ENCODE results near the gene CDT1. TPM values are rescaled to one million over a fixed set of nuclear protein-coding genes. Genes with fewer than 3 reads are reported as not detected.

The CDT1 gene
- total and polyA plus RNA-seq, 2 donors (not counting 1 experiment from before 2014, with no cell fraction given): 1.3 to 3.6 TPM

DNA sequence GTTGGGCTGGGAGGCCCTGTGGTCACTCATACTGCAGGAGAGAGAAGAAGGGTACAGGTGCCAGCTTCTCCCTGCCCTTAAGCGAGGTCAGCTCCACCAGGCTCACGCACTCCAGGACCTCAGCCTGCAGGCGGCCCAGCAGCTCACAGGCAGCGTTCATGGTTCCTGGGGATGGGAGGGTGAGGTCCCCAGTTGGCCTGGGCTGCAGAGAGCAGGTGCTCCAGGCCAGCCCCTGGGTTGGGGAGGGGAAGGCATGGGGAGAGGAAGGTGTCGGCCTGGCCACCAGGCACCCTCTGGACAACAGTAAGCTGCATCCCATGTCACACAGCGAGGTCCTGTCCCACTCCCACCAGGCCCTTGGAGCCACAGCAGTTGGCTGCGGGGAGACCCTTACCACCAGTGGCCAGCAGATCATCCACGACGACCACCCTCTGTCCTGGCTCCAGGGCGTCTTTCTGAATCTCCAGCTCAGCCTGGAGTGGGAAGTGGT is 6.1 kb downstream of the CDT1 start:
- H3K4me3 ChIP-seq (replicated peaks in 1 of 4; ENCODE audit: control extremely low read depth in 1 of 4, insufficient read depth in 1 of 4, low read depth in 3 of 4, low read length in 4 of 4): peak overlapping the region in 1 of 4 experiments; percentile 73
- H3K27me3 ChIP-seq (ENCODE audit: control insufficient read depth, insufficient read depth, low read length): no peaks in the 10 kb centered on the region
- peaks cover 29% of the 10 kb centered on the region for H3K79me2 ChIP-seq (ENCODE audit: control insufficient read depth, insufficient read depth, low read length)
- no peaks in the 10 kb centered on the region for H3K9me3 ChIP-seq (ENCODE audit: control insufficient read depth, insufficient read depth, low read depth, low read length)
- H3K27ac ChIP-seq (ENCODE audit: insufficient read depth, low read length): peak overlapping the region; percentile 14
- TF ChIP-seq EZH2 (IDR thresholded peaks at IDR 0.05; ENCODE audit: low read length, missing control alignments): no peak
- TF ChIP-seq CTCF (conservative IDR thresholded peaks at IDR 0.05 in 1 of 2, IDR thresholded peaks at IDR 0.05 in 1 of 2; ENCODE audit: low read depth in 1 of 2, low read length in 2 of 2): no peak
- peak overlapping the region; percentile 77 for H3K4me2 ChIP-seq (ENCODE audit: extremely low read depth, insufficient read depth, low read length)
- no peak for DNase-seq (ENCODE audit: low read depth in 2 of 2)
- H3K36me3 ChIP-seq (ENCODE audit: control insufficient read depth, insufficient read depth, low read length): peaks cover 25% of the 10 kb centered on the region
- no peak overlapping the region for H2AFZ ChIP-seq (ENCODE audit: low read length)
- H3K9ac ChIP-seq (ENCODE audit: insufficient read depth, low read length): no peak overlapping the region
- peaks cover 17% of the 10 kb centered on the region for H3K4me1 ChIP-seq (ENCODE audit: control insufficient read depth, extremely low read depth, insufficient read depth, low read length)
- no peaks in the 10 kb centered on the region for H4K20me1 ChIP-seq (ENCODE audit: control insufficient read depth, extremely low read depth, insufficient read depth, low read length)

GRCh38 chr16:88810166-88810911 is 6.8 kb downstream of the CDT1 start:
- Histone ChIP-seq H3K36me3 (ENCODE audit: control insufficient read depth, insufficient read depth, low read length) (peaks cover 22% of the 10 kb centered on the region), H3K4me1 (ENCODE audit: control insufficient read depth, extremely low read depth, insufficient read depth, low read length) (peaks cover 15% of the 10 kb centered on the region), H3K79me2 (ENCODE audit: control insufficient read depth, insufficient read depth, low read length) (peaks cover 23% of the 10 kb centered on the region), H3K27ac (ENCODE audit: insufficient read depth, low read length) (peak overlapping the region; percentile 88), H3K4me3 (replicated peaks in 1 of 4; ENCODE audit: control extremely low read depth in 1 of 4, insufficient read depth in 1 of 4, low read depth in 3 of 4, low read length in 4 of 4) (peak overlapping the region; percentile 61 to 75 (median 72)), H3K27me3 (ENCODE audit: control insufficient read depth, insufficient read depth, low read length) (no peaks in the 10 kb centered on the region), H3K9ac (ENCODE audit: insufficient read depth, low read length) (peak overlapping the region; percentile 91), H2AFZ (ENCODE audit: low read length) (no peak overlapping the region), H3K4me2 (ENCODE audit: extremely low read depth, insufficient read depth, low read length) (peak overlapping the region; percentile 77), H4K20me1 (ENCODE audit: control insufficient read depth, extremely low read depth, insufficient read depth, low read length) (no peaks in the 10 kb centered on the region), H3K9me3 (ENCODE audit: control insufficient read depth, insufficient read depth, low read depth, low read length) (no peaks in the 10 kb centered on the region)
- no peak for TF ChIP-seq CTCF (conservative IDR thresholded peaks at IDR 0.05 in 1 of 2, IDR thresholded peaks at IDR 0.05 in 1 of 2; ENCODE audit: low read depth in 1 of 2, low read length in 2 of 2)
- no peak for TF ChIP-seq EZH2 (IDR thresholded peaks at IDR 0.05; ENCODE audit: low read length, missing control alignments)
- no peak for DNase-seq (ENCODE audit: low read depth in 2 of 2)

DNA sequence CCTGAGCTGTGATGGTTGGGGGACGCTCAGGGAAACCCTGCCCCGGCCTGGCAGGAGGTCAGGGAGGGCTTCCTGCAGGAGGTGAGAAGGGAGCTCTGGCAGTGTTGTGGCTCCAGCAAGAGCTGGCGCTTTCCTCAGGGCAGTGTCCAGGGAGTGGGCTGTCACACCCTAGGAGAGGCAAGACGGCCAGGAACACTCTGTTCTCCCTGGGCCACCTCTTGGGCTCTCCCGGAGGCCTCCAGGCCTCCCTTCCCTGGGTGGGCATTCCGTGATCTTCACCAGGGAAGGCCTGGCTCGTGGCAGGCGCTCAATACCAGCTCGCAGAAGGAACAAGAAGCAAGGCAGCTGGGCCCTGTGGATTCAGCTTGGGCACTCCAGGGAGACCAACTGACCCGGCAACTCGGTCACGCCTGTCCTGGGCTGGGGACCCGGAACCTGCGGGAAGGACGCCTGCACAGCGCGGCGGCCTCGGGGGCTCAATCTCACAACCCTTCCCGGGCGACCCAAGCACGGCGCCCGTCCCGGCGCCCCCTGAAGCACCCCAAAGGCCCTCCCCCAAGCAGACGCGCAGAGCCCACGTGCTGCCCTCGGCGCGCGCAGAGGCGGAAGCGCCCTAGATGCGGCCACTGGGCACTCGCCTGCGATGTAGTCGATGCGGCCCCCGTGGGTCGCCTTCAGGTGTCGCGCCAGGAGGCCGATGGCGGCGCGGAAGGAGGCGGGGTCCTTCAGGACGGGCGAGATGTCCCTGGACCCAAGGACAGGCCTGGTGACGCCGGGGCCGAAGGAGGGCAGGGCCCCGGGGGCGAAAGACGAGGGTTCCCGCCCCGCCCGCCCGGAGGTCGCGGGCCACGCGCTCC is 7.6 kb downstream of the CDT1 start:
- Histone ChIP-seq H3K27ac (ENCODE audit: insufficient read depth, low read length) (peak overlapping the region; percentile 88), H3K4me3 (replicated peaks in 1 of 4; ENCODE audit: control extremely low read depth in 1 of 4, insufficient read depth in 1 of 4, low read depth in 3 of 4, low read length in 4 of 4) (peak overlapping the region; percentile 61 to 75 (median 72)), H3K36me3 (ENCODE audit: control insufficient read depth, insufficient read depth, low read length) (peaks cover 20% of the 10 kb centered on the region), H3K9me3 (ENCODE audit: control insufficient read depth, insufficient read depth, low read depth, low read length) (no peaks in the 10 kb centered on the region), H2AFZ (ENCODE audit: low read length) (no peak overlapping the region), H3K4me2 (ENCODE audit: extremely low read depth, insufficient read depth, low read length) (peak overlapping the region; percentile 77), H3K27me3 (ENCODE audit: control insufficient read depth, insufficient read depth, low read length) (no peaks in the 10 kb centered on the region), H3K4me1 (ENCODE audit: control insufficient read depth, extremely low read depth, insufficient read depth, low read length) (peaks cover 15% of the 10 kb centered on the region), H3K79me2 (ENCODE audit: control insufficient read depth, insufficient read depth, low read length) (peaks cover 19% of the 10 kb centered on the region), H3K9ac (ENCODE audit: insufficient read depth, low read length) (peak overlapping the region; percentile 91), H4K20me1 (ENCODE audit: control insufficient read depth, extremely low read depth, insufficient read depth, low read length) (no peaks in the 10 kb centered on the region)
- peak; percentile 74 to 82 for DNase-seq (ENCODE audit: low read depth in 2 of 2)
- no peak for TF ChIP-seq EZH2 (IDR thresholded peaks at IDR 0.05; ENCODE audit: low read length, missing control alignments)
- no peak for TF ChIP-seq CTCF (conservative IDR thresholded peaks at IDR 0.05 in 1 of 2, IDR thresholded peaks at IDR 0.05 in 1 of 2; ENCODE audit: low read depth in 1 of 2, low read length in 2 of 2)
